C4-2B (cell line): Measurements from ENCODE around the gene SLC47A2.

Source experiments
- ZFX ChIP-seq: fragments of 450-650 bp; IDR thresholded peaks from 2 replicates; pipeline ENCODE4 v1.6.1; 2017
- TF ChIP-seq, protein P1 (sequence below): fragments of 450-650 bp; conservative IDR thresholded peaks from 2 replicates; pipeline ENCODE4 v1.5.1; 2017; ENCODE audit warnings: mild to moderate bottlenecking

DNA sequence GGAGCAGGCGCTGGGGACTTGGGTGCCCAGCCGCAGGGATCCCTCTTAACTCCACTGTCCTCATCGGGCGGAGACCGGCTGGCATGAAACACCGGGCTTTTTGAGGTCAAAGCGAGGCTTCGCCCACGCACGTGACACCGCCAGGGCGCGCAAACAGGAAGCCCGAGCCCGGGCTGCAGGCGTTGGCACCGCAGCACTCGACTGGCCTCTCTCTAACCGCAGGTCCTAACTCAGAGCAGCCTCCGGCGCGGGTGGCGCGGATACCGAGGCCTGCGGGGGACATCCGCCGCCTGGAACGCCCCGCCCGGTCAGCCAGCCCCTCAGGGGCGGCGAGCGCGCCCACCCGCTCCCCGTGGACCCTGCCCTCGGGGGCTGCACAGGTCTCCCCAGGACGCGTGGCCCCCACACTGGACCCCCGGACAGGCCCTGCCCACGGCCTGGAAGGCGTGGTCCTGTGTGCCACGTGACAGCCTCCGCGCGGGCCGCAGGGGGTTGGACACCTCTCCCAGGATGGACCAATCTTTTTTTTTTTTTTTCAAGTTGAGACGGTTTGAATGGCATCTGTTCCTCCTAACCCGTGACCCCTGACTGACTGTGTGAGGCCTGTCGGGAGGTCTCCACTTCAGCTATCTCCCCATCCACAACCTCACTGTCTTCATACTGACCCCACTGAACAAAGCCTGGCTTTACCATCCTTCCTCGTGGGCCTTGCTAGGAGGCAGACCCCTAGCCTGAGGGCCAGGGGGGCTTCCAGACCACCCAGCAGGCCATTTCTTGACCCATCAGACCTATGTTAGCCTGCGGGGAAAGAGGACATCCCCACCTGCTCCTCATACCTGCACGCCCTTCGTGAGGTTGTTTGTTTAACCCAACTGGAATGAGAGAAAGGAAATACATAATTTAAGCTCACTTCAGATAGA lies 8.4 kb upstream of the SLC47A2 start:
- TF ChIP-seq, protein P1, sequence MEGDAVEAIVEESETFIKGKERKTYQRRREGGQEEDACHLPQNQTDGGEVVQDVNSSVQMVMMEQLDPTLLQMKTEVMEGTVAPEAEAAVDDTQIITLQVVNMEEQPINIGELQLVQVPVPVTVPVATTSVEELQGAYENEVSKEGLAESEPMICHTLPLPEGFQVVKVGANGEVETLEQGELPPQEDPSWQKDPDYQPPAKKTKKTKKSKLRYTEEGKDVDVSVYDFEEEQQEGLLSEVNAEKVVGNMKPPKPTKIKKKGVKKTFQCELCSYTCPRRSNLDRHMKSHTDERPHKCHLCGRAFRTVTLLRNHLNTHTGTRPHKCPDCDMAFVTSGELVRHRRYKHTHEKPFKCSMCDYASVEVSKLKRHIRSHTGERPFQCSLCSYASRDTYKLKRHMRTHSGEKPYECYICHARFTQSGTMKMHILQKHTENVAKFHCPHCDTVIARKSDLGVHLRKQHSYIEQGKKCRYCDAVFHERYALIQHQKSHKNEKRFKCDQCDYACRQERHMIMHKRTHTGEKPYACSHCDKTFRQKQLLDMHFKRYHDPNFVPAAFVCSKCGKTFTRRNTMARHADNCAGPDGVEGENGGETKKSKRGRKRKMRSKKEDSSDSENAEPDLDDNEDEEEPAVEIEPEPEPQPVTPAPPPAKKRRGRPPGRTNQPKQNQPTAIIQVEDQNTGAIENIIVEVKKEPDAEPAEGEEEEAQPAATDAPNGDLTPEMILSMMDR = no peak
- no peak for TF ChIP-seq ZFX
